Stimulated activated CD4-positive, alpha-beta T cell treated with anti-CD3 and anti-CD28 coated beads, Interleukin-1b, Interleukin-23, amount 100 ng/mL, for 24 hours (primary cell): ENCODE results near the gene SLC12A7.
A peak's percentile ranks its signal among the peaks of the same experiment; 100 is the strongest.

Source experiments
- DNase-seq, 4 experiments: peaks; one replicate each; pipeline ENCODE4 v3.0.0-alpha.2; 2020; ENCODE audit warnings: low read depth in 4 of 4, low spot score in 1 of 4

Gene SLC12A7

GRCh38 chr5:1141834-1142233 is 30.0 kb upstream of the SLC12A7 start:
- DNase-seq, result no peak

- DNase-seq, result no peak
Observed at GRCh38 chr5:1140818-1141189, 28.9 kb upstream of the SLC12A7 start.

DNA sequence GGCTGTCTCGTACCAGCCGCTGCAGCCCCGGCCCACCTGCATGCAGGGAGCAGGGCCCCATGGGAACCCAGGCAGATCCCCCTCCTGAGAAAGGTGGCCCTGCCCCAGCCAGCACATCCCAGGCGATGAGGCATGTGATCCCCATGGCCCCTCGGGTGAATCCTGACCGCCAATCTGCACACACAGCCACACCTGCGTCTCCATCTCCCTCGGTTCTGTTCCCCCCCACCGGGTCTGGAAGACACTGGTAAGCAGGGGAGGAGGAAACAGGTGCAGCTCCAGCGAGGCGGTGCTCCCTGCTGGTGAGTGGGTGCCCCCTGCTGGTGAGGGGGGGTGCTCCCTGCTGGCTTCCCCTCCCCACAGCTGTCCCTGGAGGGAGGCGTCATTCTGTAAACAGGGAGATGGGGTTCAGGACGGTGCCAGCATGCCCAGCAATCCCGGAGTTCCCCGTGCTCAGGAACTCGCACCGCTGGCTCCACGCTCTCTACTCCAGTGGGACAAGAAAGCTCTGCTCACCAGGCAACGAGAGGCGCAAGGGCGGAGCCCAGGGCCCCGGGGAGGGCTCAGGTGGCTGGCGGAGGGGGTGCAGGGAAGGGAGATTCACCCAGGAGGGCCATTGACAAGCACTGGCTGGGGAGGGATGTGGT is 28.4 kb upstream of the SLC12A7 start:
- peak; percentile 36 to 65 (median 59) for DNase-seq

- DNase-seq, result no peak
Observed at GRCh38 chr5:1139331-1140170, 27.7 kb upstream of the SLC12A7 start.

DNA sequence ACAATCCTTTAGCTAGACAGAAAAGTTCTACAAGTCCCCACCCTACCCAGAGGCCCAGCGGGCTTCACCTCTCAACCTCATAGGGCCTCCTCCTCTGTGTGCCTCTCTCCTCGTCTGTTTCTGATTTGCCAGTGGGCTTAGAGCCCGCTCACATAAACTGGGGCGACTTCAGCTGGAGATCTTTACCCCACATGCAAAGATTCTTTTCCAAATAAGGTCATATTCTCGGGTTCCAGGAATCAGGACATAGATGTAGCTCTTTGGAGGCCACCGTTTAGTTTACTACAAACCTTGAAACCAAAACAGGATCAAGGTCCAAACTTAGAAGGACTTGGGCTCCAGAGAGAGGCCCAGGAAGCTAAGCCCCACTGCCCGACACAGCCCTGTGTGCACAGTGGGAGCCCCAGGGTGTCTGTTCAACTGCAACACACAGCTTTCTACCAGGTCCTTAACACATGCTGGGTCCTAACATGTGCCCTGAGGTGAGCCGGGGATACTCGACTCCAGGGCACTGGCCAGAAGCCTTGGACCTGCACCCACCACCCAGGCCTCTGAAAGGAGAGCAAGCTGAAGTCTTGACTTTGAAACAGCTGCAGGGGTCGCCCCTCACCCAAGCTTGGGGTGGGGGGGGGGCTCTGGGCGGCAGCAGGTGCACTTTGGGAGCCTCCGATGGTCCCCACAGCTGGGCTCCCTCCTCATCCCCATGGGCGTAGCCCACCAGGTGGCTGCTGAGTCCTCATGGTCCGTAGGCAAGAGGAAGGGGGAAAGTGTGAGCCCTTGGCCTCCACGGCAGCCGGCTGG is 26.8 kb upstream of the SLC12A7 start:
- no peak for DNase-seq

- no peak for DNase-seq
Observed at GRCh38 chr5:1137567-1138444, 25.9 kb upstream of the SLC12A7 start.

DNA sequence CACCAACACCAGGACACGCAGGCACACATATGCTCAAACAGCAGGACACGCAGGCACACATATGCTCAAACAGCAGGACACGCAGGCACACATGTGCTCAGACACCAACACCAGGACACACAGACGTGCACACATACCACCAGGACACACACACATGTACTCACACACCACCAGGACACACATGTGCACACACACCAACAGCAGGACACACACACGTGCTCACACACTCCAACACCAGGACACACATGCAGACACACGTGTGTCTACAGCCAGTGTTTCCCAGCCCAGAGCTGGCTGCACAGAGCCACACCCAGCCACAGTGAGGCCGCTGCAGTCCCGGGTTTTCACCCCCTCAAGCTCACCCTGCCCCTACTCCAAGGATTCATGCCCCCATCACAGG is 25.0 kb upstream of the SLC12A7 start:
- no peak for DNase-seq

- DNase-seq, result no peak
Observed at GRCh38 chr5:1135696-1136525, 24.0 kb upstream of the SLC12A7 start.

- no peak for DNase-seq
Observed at GRCh38 chr5:1134478-1134877, 22.6 kb upstream of the SLC12A7 start.

- no peak for DNase-seq
Observed at GRCh38 chr5:1133510-1134201, 21.8 kb upstream of the SLC12A7 start.

DNA sequence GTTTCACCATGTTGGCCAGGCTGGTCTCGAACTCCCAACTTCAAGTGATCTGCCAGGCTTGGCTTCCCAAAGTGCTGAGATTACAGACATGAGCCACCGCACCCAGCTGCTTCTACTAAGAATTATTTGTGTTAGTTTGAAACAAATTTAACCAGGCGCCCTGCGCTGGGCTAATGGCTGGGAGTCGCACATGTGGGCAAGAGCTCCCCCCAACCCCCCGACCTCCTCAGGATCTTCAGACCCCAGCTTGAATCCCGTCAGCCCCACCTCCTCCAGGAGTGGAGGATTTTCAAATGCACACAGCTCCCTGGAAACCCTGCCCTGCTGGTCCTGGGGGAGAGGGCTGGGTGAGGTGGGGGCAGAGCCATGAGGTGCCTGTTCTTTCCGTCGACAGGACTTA is 21.2 kb upstream of the SLC12A7 start:
- no peak for DNase-seq

- no peak for DNase-seq
Observed at GRCh38 chr5:1132570-1132969, 20.7 kb upstream of the SLC12A7 start.

DNA sequence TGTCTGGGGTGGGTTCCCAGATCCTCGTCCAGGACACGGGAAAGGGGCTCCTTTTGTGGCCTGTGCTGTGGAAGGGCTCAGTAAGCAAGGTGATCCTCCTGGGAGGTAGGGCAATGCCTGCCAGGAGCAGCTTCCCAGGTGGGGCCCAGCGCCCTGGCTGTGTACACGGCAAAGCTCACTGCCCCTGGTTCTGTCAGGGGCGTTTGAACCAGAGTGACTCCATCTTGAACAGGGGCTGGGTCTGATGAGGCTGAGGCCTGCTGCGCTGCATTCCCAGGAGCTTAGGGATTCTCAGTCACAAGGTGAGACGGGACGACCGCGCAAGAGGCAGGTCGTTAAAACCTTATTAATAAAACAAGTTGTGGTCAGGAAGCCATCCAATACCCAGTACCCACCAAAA is 19.9 kb upstream of the SLC12A7 start:
- no peak for DNase-seq

DNA sequence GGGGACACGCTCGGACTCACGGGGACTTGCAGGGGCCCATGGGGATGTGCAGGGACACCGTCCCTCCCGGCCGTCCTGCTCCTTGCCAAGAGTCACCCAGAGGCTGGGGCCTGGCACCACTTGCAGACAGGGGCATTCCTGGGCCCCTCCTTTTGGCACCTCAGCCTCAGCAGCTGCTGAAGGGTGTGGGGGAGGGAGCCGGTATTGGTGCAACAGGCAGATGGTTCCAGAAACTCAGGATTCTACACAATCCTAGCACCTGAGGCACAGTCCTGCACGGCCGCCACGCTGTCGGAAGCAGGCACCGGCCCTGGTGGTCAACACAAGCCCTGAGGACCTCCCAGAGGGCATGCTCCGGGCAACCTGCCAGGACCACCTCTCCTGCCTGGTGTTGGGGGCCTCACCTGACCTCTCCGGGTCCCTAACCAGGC is 19.3 kb upstream of the SLC12A7 start:
- no peak for DNase-seq

DNA sequence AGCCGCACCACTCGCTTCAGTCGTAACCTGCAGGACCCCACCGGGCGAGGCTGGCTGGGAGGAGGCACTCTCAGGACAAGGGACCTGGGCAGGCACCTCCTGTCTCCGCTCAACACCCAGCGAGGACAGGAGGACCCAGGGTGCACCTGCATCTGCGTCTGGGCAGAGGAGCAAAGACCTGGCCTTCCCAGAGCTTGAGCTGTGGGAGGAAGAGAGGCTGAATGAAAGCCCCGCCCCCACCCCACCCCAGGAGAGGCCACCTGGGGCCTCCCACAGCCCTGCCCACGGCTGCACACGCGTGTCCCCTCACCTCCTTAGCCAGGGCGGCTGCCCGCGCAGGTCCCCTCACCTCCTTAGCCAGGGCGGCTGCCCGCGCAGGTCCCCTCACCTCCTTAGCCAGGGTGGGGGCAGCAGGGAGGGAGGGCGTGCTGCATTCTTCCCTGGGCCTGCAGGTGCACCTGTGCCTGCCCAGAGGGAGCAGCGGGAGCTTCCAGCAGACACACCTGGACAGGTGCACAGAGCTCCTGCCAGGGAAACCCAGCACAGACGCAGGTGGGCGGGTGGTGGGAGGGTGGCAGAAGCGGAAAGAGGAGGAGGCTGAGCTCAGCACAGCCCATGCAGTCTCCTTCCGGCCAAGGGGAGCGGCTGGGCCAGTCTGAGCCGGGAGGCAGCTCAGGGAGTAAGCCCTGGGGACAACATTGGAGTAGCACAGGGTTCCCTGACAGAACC is 18.5 kb upstream of the SLC12A7 start:
- no peak for DNase-seq

DNA sequence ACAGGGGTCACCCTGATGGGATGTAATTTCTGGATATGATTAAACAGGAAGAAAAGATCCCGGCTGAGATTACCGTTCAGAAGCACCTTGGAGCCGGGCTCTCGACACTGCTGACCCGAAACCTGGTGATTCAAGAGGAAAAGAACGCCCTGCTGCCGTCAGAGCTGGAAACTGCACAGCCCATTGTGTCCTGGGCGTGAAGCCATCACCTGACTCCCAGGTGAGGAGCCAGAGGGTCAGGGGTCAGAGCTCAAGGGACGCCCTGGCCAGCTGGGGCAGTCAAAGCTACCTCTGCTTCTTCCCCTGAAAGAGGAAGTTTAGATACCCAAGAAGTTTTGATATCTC is 17.8 kb upstream of the SLC12A7 start:
- no peak for DNase-seq

DNA sequence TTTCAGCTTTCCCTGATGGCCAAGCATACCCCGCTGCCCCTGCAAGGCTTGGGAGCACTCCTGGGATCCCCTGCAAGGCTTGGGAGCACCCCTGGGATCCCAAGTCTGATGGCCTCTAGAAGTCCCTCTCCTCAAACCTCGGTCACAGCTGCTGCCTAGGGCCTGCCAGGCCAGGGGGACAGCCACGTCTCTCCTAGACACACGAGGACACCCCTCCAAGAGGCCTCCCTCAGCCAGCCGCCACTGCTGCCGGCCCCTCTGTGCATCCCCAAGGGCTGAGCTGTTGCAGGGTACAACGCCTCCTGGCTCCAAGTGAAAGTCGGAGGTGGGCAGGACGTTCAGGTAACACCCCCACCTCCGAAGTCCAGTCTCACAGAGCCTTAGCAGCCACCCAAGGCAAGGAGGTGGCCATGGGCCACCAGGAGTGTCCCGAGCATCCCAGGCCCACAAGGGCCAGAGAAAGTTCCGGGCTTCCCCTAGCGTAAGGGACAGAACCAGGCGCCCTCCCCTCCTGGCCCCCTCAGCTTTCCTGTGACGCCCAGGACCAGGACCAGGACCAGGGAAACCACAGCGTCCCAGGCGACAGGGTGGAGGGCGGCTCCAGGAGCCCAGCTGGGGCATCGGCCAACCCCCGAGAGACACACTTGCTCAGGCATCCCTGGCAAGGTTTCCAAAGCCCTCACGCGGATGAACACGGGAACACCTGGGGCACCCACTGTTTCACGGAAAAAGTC is 17.3 kb upstream of the SLC12A7 start:
- no peak for DNase-seq
